Peyer's patch (tissue), 4 donors: ENCODE data around the gene SLC49A3. TPM values are rescaled to one million over a fixed set of nuclear protein-coding genes. Genes with fewer than 3 reads are reported as not detected.
"Not testable (repeated sequence)": the region's sequence is repeated elsewhere in the genome, so short reads cannot be mapped to it uniquely, and the experiment has no call there.

Source experiments
- DNase-seq, 3 donors: peaks; one replicate each; pipeline ENCODE4 v3.0.0-alpha.2; 2017 to 2019
- H3K27ac ChIP-seq, 4 donors: fragments of 200-600 bp; sonication (generic); one replicate each; pipeline ENCODE4 v1.5.1; 2016 to 2019
- H3K27me3 ChIP-seq, 2 donors: fragments of 200-600 bp; sonication (generic); one replicate each; pipeline ENCODE4 v1.5.1; 2019
- H3K36me3 ChIP-seq, 3 donors: fragments of 200-600 bp; sonication (generic); one replicate each; pipeline ENCODE4 v1.5.1; 2016 to 2019
- H3K4me1 ChIP-seq, 4 donors: fragments of 200-600 bp; sonication (generic); one replicate each; pipeline ENCODE4 v1.5.1; 2016 to 2019
- H3K4me3 ChIP-seq, 4 donors: fragments of 200-600 bp; sonication (generic); 1 replicate in 3 of 4; 2 replicates in 1 of 4; pipeline ENCODE4 v1.5.1; 2016 to 2019; ENCODE audit warnings: mild to moderate bottlenecking in 1 of 4
- H3K9me3 ChIP-seq, 4 donors: fragments of 200-600 bp; sonication (generic); one replicate each; pipeline ENCODE4 v1.5.1; 2016 to 2019; ENCODE audit warnings: mild to moderate bottlenecking in 1 of 4
- CTCF ChIP-seq, 6 experiments: fragments of 450-650 bp in 4 of 6; fragments of 200-600 bp in 2 of 6; sonication (generic) in 1 of 6; IDR thresholded peaks; one replicate each; pipeline ENCODE4 v1.5.1; 2017 to 2019; ENCODE audit warnings: antibody characterized with exemption in 6 of 6, mild to moderate bottlenecking in 3 of 6, moderate library complexity in 1 of 6
- POLR2A ChIP-seq, 2 donors: fragments of 450-650 bp; IDR thresholded peaks; one replicate each; pipeline ENCODE4 v1.5.1; 2017; ENCODE audit warnings: antibody characterized with exemption in 2 of 2, mild to moderate bottlenecking in 2 of 2, moderate library complexity in 2 of 2
- total RNA-seq, 4 donors: library from RNA; depleted of rRNA; stranded (reverse); fragments of >200 nt; gene quantifications; one replicate each; pipeline ENCODE4 v1.1.0, GENCODE V29; 2016

Gene SLC49A3
- total RNA-seq, 4 donors from 2014 or later, result 4.1 to 13.3 (median 9.4) TPM

- no peak for DNase-seq
- peaks cover 1 to 36% (median 15%) of the 10 kb centered on the region in 4 donors for H3K4me1 ChIP-seq
- no peak overlapping the region for H3K27ac ChIP-seq
- TF ChIP-seq CTCF (IDR thresholded peaks at IDR 0.05) (no peak), POLR2A (IDR thresholded peaks at IDR 0.05) (no peak)
- H3K27me3 ChIP-seq, result no peaks in the 10 kb centered on the region
- no peaks in the 10 kb centered on the region for H3K9me3 ChIP-seq
- no peak overlapping the region for H3K4me3 ChIP-seq
- H3K36me3 ChIP-seq, result peaks cover 0 to 9% (median 0%) of the 10 kb centered on the region in 3 donors
Measured at GRCh38 chr4:710116-710515, 21.2 kb upstream of the SLC49A3 start.

GRCh38 chr4:709348-709747 lies 20.4 kb upstream of the SLC49A3 start:
- Histone ChIP-seq H3K4me1 (peaks cover 3 to 33% (median 17%) of the 10 kb centered on the region in 4 donors), H3K9me3 (no peaks in the 10 kb centered on the region), H3K27me3 (no peaks in the 10 kb centered on the region), H3K27ac (no peak overlapping the region), H3K36me3 (peaks cover 0 to 5% (median 0%) of the 10 kb centered on the region in 3 donors), H3K4me3 (no peak overlapping the region)
- no peak for TF ChIP-seq CTCF (IDR thresholded peaks at IDR 0.05)
- no peak for TF ChIP-seq POLR2A (IDR thresholded peaks at IDR 0.05)
- no peak for DNase-seq

GRCh38 chr4:708631-708933 lies 19.6 kb upstream of the SLC49A3 start:
- Histone ChIP-seq H3K27me3 (no peaks in the 10 kb centered on the region), H3K9me3 (no peaks in the 10 kb centered on the region), H3K4me1 (peaks cover 3 to 29% (median 17%) of the 10 kb centered on the region in 4 donors), H3K4me3 (no peak overlapping the region), H3K36me3 (no peaks in the 10 kb centered on the region), H3K27ac (no peak overlapping the region)
- TF ChIP-seq POLR2A (IDR thresholded peaks at IDR 0.05) (no peak), CTCF (IDR thresholded peaks at IDR 0.05) (no peak)
- DNase-seq, result no peak

- TF ChIP-seq CTCF (IDR thresholded peaks at IDR 0.05) (no peak), POLR2A (IDR thresholded peaks at IDR 0.05) (no peak)
- Histone ChIP-seq H3K27me3 (no peaks in the 10 kb centered on the region), H3K9me3 (no peaks in the 10 kb centered on the region), H3K4me1 (peaks cover 3 to 29% (median 17%) of the 10 kb centered on the region in 4 donors), H3K36me3 (no peaks in the 10 kb centered on the region), H3K4me3 (peak overlapping the region in 1 of 4 donors; percentile 99), H3K27ac (no peak overlapping the region)
- no peak for DNase-seq
Measured at GRCh38 chr4:707929-708630, 19.1 kb upstream of the SLC49A3 start.

- no peak for DNase-seq
- no peak for TF ChIP-seq POLR2A (IDR thresholded peaks at IDR 0.05)
- no peak for TF ChIP-seq CTCF (IDR thresholded peaks at IDR 0.05)
- Histone ChIP-seq H3K4me3 (peak overlapping the region; percentile 78 to 99 (median 95)), H3K9me3 (no peaks in the 10 kb centered on the region), H3K27me3 (no peaks in the 10 kb centered on the region), H3K36me3 (no peaks in the 10 kb centered on the region), H3K27ac (no peak overlapping the region), H3K4me1 (peaks cover 3 to 29% (median 17%) of the 10 kb centered on the region in 4 donors)
Measured at GRCh38 chr4:706834-707598, 18.1 kb upstream of the SLC49A3 start.

GRCh38 chr4:706083-706633 lies 17.2 kb upstream of the SLC49A3 start:
- H3K27me3 ChIP-seq, H3K36me3 ChIP-seq, H3K9me3 ChIP-seq, DNase-seq: not testable (repeated sequence)
- Histone ChIP-seq H3K4me1 (peaks cover 3 to 29% (median 17%) of the 10 kb centered on the region in 4 donors), H3K4me3 (peak overlapping the region; percentile 78 to 99 (median 95)), H3K27ac (peak overlapping the region; percentile 83 to 91 (median 88))
